SK-N-SH (cell line): Measurements from ENCODE around the gene RAPGEF6.

ENCODE experiments used
- EP300 ChIP-seq, 2 experiments: IDR thresholded peaks; 2 replicates each; pipeline versions ENCODE4 v1.4.0 to v1.6.1; 2012; ENCODE audit warnings: borderline replicate concordance in 1 of 2, low read depth in 1 of 2, low read length in 1 of 2
- TEAD4 ChIP-seq: IDR thresholded peaks from 2 replicates; pipeline ENCODE4 v1.4.0; 2012; ENCODE audit warnings: mild to moderate bottlenecking, borderline replicate concordance; ENCODE audit not compliant: insufficient read depth

GRCh38 chr5:131387255-131387654, 247.8 kb downstream of the RAPGEF6 start:
- TF ChIP-seq EP300 (IDR thresholded peaks at IDR 0.05; ENCODE audit: borderline replicate concordance in 1 of 2, low read depth in 1 of 2, low read length in 1 of 2) (no peak), TEAD4 (no peak)
